HepG2 (cell line): Measurements from ENCODE around the gene CADM3. TPM values are rescaled to one million over a fixed set of nuclear protein-coding genes. Genes with fewer than 3 reads are reported as not detected.

ENCODE experiments used
- BATF2 ChIP-seq: sonication (generic); formaldehyde crosslinking; IDR thresholded peaks from 2 replicates; pipeline ENCODE4 v1.8.0; 2022; ENCODE audit warnings: mild to moderate bottlenecking, missing genetic modification reagents, moderate library complexity
- CEBPG ChIP-seq: IDR thresholded peaks from 2 replicates; pipeline ENCODE4 v1.6.1; 2016
- EHMT2 ChIP-seq: fragments of 200-600 bp; sonication (generic); IDR thresholded peaks from 2 replicates; pipeline ENCODE4 v1.7.0; 2017; ENCODE audit warnings: antibody characterized with exemption, low read depth, low read length, borderline replicate concordance
- ETV5 ChIP-seq: IDR thresholded peaks from 2 replicates; pipeline ENCODE4 v1.6.1; 2018; ENCODE audit warnings: missing biosample characterization, missing genetic modification reagents, inconsistent platforms, borderline replicate concordance
- FOXA3 ChIP-seq: IDR thresholded peaks from 2 replicates; pipeline ENCODE4 v1.6.1; 2016; ENCODE audit warnings: missing genetic modification reagents, missing compliant biosample characterization
- HES4 ChIP-seq: sonication (generic); formaldehyde crosslinking; IDR thresholded peaks from 2 replicates; pipeline ENCODE4 v1.9.0; 2021; ENCODE audit warnings: mild to moderate bottlenecking, missing genetic modification reagents, borderline replicate concordance
- KLF16 ChIP-seq, 2 experiments: sonication (generic) in 1 of 2; formaldehyde crosslinking in 1 of 2; IDR thresholded peaks; 2 replicates each; pipeline versions ENCODE4 v1.6.1 to v1.8.0; 2016 to 2023; ENCODE audit warnings: missing genetic modification reagents in 2 of 2, missing compliant biosample characterization in 1 of 2
- MTA1 ChIP-seq: sonication (generic); formaldehyde crosslinking; IDR thresholded peaks from 2 replicates; pipeline ENCODE4 v1.4.0; 2020; ENCODE audit warnings: missing genetic modification reagents, mild to moderate bottlenecking, borderline replicate concordance
- NCOA1 ChIP-seq: sonication (generic); formaldehyde crosslinking; IDR thresholded peaks from 2 replicates; pipeline ENCODE4 v1.9.0; 2021; ENCODE audit warnings: missing genetic modification reagents
- NFATC3 ChIP-seq: sonication (generic); formaldehyde crosslinking; IDR thresholded peaks from 2 replicates; pipeline ENCODE4 v1.5.1; 2020; ENCODE audit warnings: mild to moderate bottlenecking, missing genetic modification reagents
- NFKB2 ChIP-seq: sonication (generic); formaldehyde crosslinking; IDR thresholded peaks from 2 replicates; pipeline ENCODE4 v1.4.0; 2020; ENCODE audit warnings: missing genetic modification reagents, borderline replicate concordance
- PCBP2 ChIP-seq: fragments of 200-400 bp; formaldehyde crosslinking; optimal IDR thresholded peaks from 2 replicates; pipeline ENCODE3; 2018; ENCODE audit warnings: low read length, low read depth; ENCODE audit not compliant: poor library complexity, severe bottlenecking
- POLR2AphosphoS5 ChIP-seq: IDR thresholded peaks from 2 replicates; pipeline ENCODE4 v1.6.1; 2012; ENCODE audit warnings: low read depth, low read length
- RORA ChIP-seq: sonication (generic); formaldehyde crosslinking; IDR thresholded peaks from 2 replicates; pipeline ENCODE4 v1.5.0; 2020; ENCODE audit warnings: mild to moderate bottlenecking, missing genetic modification reagents, moderate library complexity
- SCMH1 ChIP-seq: sonication (generic); formaldehyde crosslinking; IDR thresholded peaks from 2 replicates; pipeline ENCODE4 v1.9.0; 2021; ENCODE audit warnings: missing genetic modification reagents, mild to moderate bottlenecking, borderline replicate concordance
- ZFP90 ChIP-seq: sonication (generic); formaldehyde crosslinking; IDR thresholded peaks from 2 replicates; pipeline ENCODE4 v1.8.0; 2022; ENCODE audit warnings: missing genetic modification reagents, mild to moderate bottlenecking, inconsistent platforms, borderline replicate concordance
- ZNF136 ChIP-seq: sonication (generic); formaldehyde crosslinking; IDR thresholded peaks from 2 replicates; pipeline ENCODE4 v1.8.1; 2022; ENCODE audit warnings: low read depth, mild to moderate bottlenecking, moderate library complexity, missing genetic modification reagents
- ZNF333 ChIP-seq: sonication (generic); formaldehyde crosslinking; IDR thresholded peaks from 2 replicates; pipeline ENCODE4 v1.4.0; 2020; ENCODE audit warnings: mild to moderate bottlenecking, missing genetic modification reagents, borderline replicate concordance
- ZNF383 ChIP-seq: sonication (generic); formaldehyde crosslinking; IDR thresholded peaks from 2 replicates; pipeline ENCODE4 v1.4.0; 2020; ENCODE audit warnings: missing genetic modification reagents, mild to moderate bottlenecking, borderline replicate concordance
- ZNF558 ChIP-seq: sonication (generic); formaldehyde crosslinking; IDR thresholded peaks from 2 replicates; pipeline ENCODE4 v1.9.0; 2022; ENCODE audit warnings: mild to moderate bottlenecking, missing genetic modification reagents, borderline replicate concordance
- ZNF607 ChIP-seq: sonication (generic); formaldehyde crosslinking; IDR thresholded peaks from 2 replicates; pipeline ENCODE4 v1.5.1; 2020; ENCODE audit warnings: missing genetic modification reagents, mild to moderate bottlenecking, borderline replicate concordance
- ZNF710 ChIP-seq: sonication (generic); formaldehyde crosslinking; IDR thresholded peaks from 2 replicates; pipeline ENCODE4 v1.5.0; 2020; ENCODE audit warnings: mild to moderate bottlenecking, missing genetic modification reagents, borderline replicate concordance
- ZZZ3 ChIP-seq: sonication (generic); formaldehyde crosslinking; IDR thresholded peaks from 2 replicates; pipeline ENCODE4 v1.4.0; 2020; ENCODE audit warnings: missing genetic modification reagents, mild to moderate bottlenecking, borderline replicate concordance
- polyA plus RNA-seq, 8 experiments: library from polyadenylated mRNA; depleted of rRNA in 3 of 8; stranded (reverse) in 7 of 8; unstranded in 1 of 8; fragments of >200 nt; fragmentation: Illumina TruSeq in 4 of 8; extraction: Trizol in 4 of 8; gene quantifications; 2 replicates each; pipeline versions ENCODE4 v1.2.1 to v1.2.3, GENCODE V29; 2011 to 2016; ENCODE audit warnings: low read depth in 4 of 8, missing spikeins in 1 of 8, mixed read lengths in 1 of 8; ENCODE audit not compliant: insufficient read depth in 1 of 8
- total RNA-seq, 5 experiments: library from RNA; depleted of rRNA; stranded (reverse); fragments of >200 nt; fragmentation: Illumina TruSeq; extraction: Trizol; gene quantifications; 2 replicates each; pipeline ENCODE4 v1.2.3, GENCODE V29; 2016; ENCODE audit warnings: low read depth in 1 of 5
- TF ChIP-seq, protein P1 (sequence below): sonication (generic); formaldehyde crosslinking; IDR thresholded peaks from 2 replicates; pipeline ENCODE4 v1.4.0; 2020; ENCODE audit warnings: missing genetic modification reagents, borderline replicate concordance

The CADM3 gene
- total and polyA plus RNA-seq, 2 of the 13 experiments (the other 11 are each of a cell fraction or from before 2014, with no cell fraction given): not detected

DNA sequence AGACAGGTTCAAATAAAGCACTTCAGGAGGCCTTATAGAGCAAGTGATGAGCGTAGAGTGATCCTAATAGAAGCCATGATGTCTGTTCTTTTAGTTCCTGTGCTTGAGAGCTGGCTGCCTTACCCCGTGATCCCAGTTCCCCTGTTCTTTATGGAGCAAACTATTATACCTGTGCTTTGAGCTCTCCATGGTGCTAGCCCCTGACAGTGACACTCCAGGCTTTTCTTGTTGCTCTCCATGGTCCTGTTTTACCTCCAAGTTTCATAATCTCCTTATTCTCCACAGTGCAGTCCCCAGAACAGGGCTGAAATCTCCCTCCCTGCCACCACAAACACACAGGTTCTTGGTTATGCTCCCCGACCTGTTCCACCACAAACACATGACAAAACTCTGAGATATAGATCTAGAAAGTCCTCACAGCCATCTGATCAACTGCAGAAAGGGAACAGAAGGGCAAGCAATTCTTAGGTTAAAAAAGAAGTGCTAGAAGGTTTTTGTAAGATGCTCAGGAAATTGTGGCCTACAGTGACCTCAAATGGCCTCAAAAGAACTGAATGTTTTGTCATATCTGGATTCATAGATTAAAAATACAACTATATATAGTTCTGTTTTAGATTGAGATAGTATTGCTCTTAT is 6.0 kb downstream of the CADM3 start (continued):
- TF ChIP-seq HES4: peak; percentile 90; the same call in 1 of the 2 replicates
- 0 out of 2 replicates have a peak, but pooled peaks have one; percentile 54 for TF ChIP-seq RORA (CRISPR knock-in tag)
- 0 out of 2 replicates have a peak, but pooled peaks have one; percentile 44 for TF ChIP-seq ZNF333
- no peak for TF ChIP-seq ZNF136 (CRISPR knock-in tag)
- no peak for TF ChIP-seq POLR2AphosphoS5
- peak; percentile 51 for TF ChIP-seq FOXA3 (CRISPR knock-in tag)
- TF ChIP-seq NCOA1 (CRISPR knock-in tag): no peak
- TF ChIP-seq ZNF383: no peak
- TF ChIP-seq NFKB2 (CRISPR knock-in tag): peak; percentile 56; the same call in 1 of the 2 replicates
- TF ChIP-seq ZNF607 (CRISPR knock-in tag): peak; percentile 98
- TF ChIP-seq ETV5 (CRISPR knock-in tag): peak; percentile 68
- TF ChIP-seq ZNF558 (CRISPR knock-in tag): peak; percentile 99; the same call in 1 of the 2 replicates
- TF ChIP-seq, protein P1, sequence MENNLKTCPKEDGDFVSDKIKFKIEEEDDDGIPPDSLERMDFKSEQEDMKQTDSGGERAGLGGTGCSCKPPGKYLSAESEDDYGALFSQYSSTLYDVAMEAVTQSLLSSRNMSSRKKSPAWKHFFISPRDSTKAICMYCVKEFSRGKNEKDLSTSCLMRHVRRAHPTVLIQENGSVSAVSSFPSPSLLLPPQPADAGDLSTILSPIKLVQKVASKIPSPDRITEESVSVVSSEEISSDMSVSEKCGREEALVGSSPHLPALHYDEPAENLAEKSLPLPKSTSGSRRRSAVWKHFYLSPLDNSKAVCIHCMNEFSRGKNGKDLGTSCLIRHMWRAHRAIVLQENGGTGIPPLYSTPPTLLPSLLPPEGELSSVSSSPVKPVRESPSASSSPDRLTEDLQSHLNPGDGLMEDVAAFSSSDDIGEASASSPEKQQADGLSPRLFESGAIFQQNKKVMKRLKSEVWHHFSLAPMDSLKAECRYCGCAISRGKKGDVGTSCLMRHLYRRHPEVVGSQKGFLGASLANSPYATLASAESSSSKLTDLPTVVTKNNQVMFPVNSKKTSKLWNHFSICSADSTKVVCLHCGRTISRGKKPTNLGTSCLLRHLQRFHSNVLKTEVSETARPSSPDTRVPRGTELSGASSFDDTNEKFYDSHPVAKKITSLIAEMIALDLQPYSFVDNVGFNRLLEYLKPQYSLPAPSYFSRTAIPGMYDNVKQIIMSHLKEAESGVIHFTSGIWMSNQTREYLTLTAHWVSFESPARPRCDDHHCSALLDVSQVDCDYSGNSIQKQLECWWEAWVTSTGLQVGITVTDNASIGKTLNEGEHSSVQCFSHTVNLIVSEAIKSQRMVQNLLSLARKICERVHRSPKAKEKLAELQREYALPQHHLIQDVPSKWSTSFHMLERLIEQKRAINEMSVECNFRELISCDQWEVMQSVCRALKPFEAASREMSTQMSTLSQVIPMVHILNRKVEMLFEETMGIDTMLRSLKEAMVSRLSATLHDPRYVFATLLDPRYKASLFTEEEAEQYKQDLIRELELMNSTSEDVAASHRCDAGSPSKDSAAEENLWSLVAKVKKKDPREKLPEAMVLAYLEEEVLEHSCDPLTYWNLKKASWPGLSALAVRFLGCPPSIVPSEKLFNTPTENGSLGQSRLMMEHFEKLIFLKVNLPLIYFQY (CRISPR knock-in tag): peak; percentile 96
- TF ChIP-seq NFATC3 (CRISPR knock-in tag): no peak
- TF ChIP-seq BATF2 (CRISPR knock-in tag): peak; percentile 79
- TF ChIP-seq MTA1 (CRISPR knock-in tag): no peak
- TF ChIP-seq PCBP2: no peak
- TF ChIP-seq ZNF710 (CRISPR knock-in tag): peak; percentile 55; the same call in 1 of the 2 replicates
- TF ChIP-seq KLF16 (CRISPR knock-in tag; IDR thresholded peaks at IDR 0.05): peak; percentile 63 to 99; a peak in 2 of 4 replicates
- no peak for TF ChIP-seq ZZZ3 (CRISPR knock-in tag)
- no peak for TF ChIP-seq SCMH1
- peak; percentile 46 for TF ChIP-seq CEBPG
- TF ChIP-seq EHMT2: peak; percentile 99
- TF ChIP-seq ZFP90 (CRISPR knock-in tag): peak; percentile 92; the same call in 1 of the 2 replicates
